ENCODE measurements around the gene CATSPER3.
"Not testable (repeated sequence)": the region's sequence is repeated elsewhere in the genome, so short reads cannot be mapped to it uniquely, and the experiment has no call there.

The CATSPER3 gene

GRCh38 chr5:134969166-134969565, 1.5 kb downstream of the CATSPER3 start:
- no peak for DNase-seq (ENCODE audit: low read depth in 1 of 2, low spot score in 1 of 2)

GRCh38 chr5:134975078-134975715, 7.5 kb downstream of the CATSPER3 start:
- DNase-seq (ENCODE audit: low read depth in 1 of 2, low spot score in 1 of 2), result no peak

GRCh38 chr5:134975843-134976242, 8.1 kb downstream of the CATSPER3 start:
- DNase-seq (ENCODE audit: low read depth in 1 of 2, low spot score in 1 of 2), result no peak

GRCh38 chr5:134976841-134977240, 9.1 kb downstream of the CATSPER3 start:
- no peak for DNase-seq (ENCODE audit: low read depth in 1 of 2, low spot score in 1 of 2)

GRCh38 chr5:134979416-134979815, 11.7 kb downstream of the CATSPER3 start:
- no peak for DNase-seq (ENCODE audit: low read depth in 1 of 2, low spot score in 1 of 2)

GRCh38 chr5:134982230-134982629, 14.5 kb downstream of the CATSPER3 start:
- no peak for DNase-seq (ENCODE audit: low read depth in 1 of 2, low spot score in 1 of 2)

GRCh38 chr5:134989266-134989830, 21.6 kb downstream of the CATSPER3 start:
- DNase-seq (ENCODE audit: low read depth in 1 of 2, low spot score in 1 of 2), result no peak

GRCh38 chr5:134990183-134990582, 22.5 kb downstream of the CATSPER3 start:
- not testable (repeated sequence) for DNase-seq (ENCODE audit: low read depth in 1 of 2, low spot score in 1 of 2)

GRCh38 chr5:134992148-134992547, 24.4 kb downstream of the CATSPER3 start:
- no peak for DNase-seq (ENCODE audit: low read depth in 1 of 2, low spot score in 1 of 2)

GRCh38 chr5:134993161-134993560, 25.5 kb downstream of the CATSPER3 start:
- no peak for DNase-seq (ENCODE audit: low read depth in 1 of 2, low spot score in 1 of 2)

- no peak for DNase-seq (ENCODE audit: low read depth in 1 of 2, low spot score in 1 of 2)
Observed at GRCh38 chr5:134994560-134995156, 27.0 kb downstream of the CATSPER3 start.

GRCh38 chr5:134995850-134996402, 28.2 kb downstream of the CATSPER3 start:
- DNase-seq (ENCODE audit: low read depth in 1 of 2, low spot score in 1 of 2), result no peak

GRCh38 chr5:134997015-134997414, 29.3 kb downstream of the CATSPER3 start:
- no peak for DNase-seq (ENCODE audit: low read depth in 1 of 2, low spot score in 1 of 2)

GRCh38 chr5:134998068-134998467, 30.4 kb downstream of the CATSPER3 start:
- DNase-seq (ENCODE audit: low read depth in 1 of 2, low spot score in 1 of 2), result not testable (repeated sequence)

- no peak for DNase-seq (ENCODE audit: low read depth in 1 of 2, low spot score in 1 of 2)
Observed at GRCh38 chr5:135004376-135004775, 36.7 kb downstream of the CATSPER3 start.

- DNase-seq (ENCODE audit: low read depth in 1 of 2, low spot score in 1 of 2), result no peak
Observed at GRCh38 chr5:135005076-135005475, 37.4 kb downstream of the CATSPER3 start.

GRCh38 chr5:135007305-135007704, 39.6 kb downstream of the CATSPER3 start:
- DNase-seq (ENCODE audit: low read depth in 1 of 2, low spot score in 1 of 2), result no peak

- DNase-seq (ENCODE audit: low read depth in 1 of 2, low spot score in 1 of 2), result no peak
Observed at GRCh38 chr5:135007749-135008363, 40.1 kb downstream of the CATSPER3 start.

- no peak for DNase-seq (ENCODE audit: low read depth in 1 of 2, low spot score in 1 of 2)
Observed at GRCh38 chr5:135008556-135008955, 40.8 kb downstream of the CATSPER3 start.

- DNase-seq (ENCODE audit: low read depth in 1 of 2, low spot score in 1 of 2), result no peak
Observed at GRCh38 chr5:135008981-135009735, 41.5 kb downstream of the CATSPER3 start.

Data from activated CD4-positive, alpha-beta T cell treated with anti-CD3 and anti-CD28 coated beads, Interleukin-2, amount 50 U/mL, for 24 hours (primary cell).